LNCAP (cell line): ENCODE results near the gene PRKCZ.

ENCODE experiments used
- TF ChIP-seq, protein P1 (sequence below): fragments of 450-650 bp; IDR thresholded peaks from 2 replicates; pipeline ENCODE4 v1.5.1; 2017; ENCODE audit warnings: mild to moderate bottlenecking

The PRKCZ gene

DNA sequence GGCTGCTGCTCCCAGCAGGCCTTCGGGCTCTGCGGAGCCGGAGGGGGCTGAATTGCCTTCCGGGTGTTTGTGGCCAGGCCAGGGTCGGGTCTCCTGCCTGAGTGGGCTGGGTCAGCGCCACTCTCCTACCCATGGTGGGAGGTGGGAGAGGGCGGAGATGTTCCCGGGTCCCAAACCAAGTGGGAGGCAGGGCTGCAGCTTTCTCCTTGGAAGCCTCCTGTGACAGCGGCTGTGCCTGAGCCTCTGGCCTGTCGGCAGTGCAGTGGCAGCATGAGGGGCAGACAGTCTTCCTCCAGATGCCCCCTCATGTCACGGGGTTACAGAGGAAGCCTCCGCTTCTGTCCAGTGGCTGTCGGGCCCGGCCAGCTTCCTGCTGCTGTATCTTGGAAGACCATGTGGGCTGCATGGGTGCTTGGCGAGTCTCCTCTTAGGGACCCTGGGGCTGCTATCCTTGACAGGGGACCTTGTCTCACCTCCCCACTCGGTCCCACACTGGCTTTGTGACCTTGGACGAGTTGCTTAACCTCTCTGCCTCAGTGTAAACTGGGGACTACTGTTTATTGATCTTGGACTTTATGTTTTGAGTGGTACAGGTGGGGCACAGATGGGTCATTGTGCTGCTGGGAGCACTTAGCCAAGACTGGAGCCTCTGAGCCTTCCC lies 182.2 kb downstream of the PRKCZ start:
- TF ChIP-seq, protein P1, sequence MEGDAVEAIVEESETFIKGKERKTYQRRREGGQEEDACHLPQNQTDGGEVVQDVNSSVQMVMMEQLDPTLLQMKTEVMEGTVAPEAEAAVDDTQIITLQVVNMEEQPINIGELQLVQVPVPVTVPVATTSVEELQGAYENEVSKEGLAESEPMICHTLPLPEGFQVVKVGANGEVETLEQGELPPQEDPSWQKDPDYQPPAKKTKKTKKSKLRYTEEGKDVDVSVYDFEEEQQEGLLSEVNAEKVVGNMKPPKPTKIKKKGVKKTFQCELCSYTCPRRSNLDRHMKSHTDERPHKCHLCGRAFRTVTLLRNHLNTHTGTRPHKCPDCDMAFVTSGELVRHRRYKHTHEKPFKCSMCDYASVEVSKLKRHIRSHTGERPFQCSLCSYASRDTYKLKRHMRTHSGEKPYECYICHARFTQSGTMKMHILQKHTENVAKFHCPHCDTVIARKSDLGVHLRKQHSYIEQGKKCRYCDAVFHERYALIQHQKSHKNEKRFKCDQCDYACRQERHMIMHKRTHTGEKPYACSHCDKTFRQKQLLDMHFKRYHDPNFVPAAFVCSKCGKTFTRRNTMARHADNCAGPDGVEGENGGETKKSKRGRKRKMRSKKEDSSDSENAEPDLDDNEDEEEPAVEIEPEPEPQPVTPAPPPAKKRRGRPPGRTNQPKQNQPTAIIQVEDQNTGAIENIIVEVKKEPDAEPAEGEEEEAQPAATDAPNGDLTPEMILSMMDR, result no peak

DNA sequence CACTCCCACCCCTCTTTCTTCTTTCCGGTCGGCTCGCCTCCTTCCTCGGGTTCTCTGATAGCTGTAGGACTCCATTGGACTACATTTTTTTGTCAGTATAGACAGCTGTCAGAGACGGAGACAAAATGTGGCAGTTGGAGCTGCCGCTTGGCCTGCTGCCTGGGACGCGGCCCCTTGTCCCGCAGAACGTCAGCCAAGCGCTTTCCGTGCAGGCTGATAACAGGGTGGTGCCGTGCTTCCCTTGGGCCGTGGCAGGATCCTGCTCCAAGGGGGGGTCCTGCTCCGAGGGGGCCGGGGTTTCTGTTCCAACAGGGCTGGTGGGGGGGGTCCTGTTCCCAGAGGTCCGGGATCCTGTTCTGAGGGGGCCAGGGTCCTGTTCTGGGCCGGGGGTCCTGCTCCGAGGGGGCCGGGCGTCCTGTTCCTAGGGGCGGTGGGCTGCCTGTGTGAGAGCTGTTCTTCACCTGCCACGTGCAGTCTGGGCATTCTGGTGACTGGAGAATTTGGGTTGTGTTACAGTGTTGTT lies 182.8 kb downstream of the PRKCZ start:
- TF ChIP-seq, protein P1, result no peak

DNA sequence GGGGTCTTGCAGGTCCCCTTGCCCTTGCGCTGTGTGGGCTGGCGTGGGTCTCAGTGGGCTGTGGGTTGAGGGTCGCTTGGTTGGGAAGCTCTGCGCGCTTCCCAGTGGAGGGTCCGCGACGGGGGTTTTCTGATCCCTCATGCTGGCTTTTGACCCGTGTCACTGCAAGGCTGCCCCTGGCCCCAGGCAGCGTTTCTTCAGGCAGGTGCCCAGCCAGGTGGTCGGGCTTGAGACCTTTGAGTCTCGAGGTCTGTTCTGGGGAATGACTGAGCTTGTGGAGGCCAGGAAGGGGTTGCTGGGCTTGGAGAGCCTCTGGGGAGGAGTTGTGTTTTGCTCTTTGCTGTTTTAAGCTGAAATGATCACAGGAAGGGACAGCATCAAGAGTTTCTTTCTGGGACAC lies 183.3 kb downstream of the PRKCZ start:
- TF ChIP-seq, protein P1, result no peak

DNA sequence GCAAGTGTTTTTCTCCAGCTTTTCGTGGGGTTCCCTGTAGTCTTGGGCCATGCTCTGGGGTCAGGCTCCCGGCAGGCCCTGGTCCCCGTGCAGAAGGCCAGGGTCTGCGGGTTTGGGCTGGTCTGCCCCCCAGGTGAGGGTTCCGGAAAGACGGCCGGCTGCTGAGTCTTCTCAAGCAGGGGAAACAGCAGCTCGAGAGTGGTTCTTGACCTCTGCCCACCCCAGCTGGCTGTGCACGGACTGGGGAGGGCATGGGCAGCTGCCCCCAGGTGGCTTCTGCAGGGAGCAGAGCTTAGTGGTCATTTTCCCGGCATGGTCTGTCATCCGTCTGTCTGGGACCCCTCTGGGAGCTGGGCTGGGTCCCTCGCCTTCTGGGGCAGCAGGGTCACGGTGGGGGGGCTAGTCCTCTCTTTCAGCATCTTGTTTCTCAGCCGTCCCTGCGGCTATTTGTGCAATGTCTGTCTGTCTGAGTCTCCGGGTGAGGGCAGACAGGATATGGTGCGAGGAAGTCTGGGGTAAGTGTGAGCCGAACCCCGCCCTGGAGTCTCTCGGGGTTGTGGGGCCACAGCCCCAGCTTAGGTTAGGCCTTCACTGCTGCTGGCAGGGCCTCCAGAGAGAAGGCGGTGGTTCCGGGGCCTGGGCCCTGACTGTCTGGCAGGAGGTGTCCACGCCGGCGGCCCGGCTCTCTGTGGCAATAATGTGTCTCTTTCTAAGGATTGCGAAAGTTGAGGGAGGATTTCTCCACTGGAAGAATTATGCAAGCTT lies 184.0 kb downstream of the PRKCZ start:
- TF ChIP-seq, protein P1, result no peak

DNA sequence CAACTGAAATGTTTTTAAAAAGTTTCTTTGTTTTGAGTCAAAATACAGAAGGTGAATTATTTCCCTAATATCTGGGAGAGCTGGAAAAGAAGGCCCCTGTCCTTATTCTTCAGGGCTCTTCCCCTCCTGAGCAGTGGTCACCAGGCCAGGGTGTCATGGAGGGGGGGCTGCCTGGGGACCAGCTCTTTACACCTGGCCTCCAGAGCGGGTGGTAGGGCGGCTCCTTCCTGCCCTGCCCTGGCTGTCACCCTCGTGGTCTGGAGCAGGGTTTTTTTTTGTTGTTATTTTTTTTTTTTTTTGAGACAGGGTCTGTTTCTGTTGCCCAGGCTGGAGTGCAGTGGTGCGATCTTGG lies 184.5 kb downstream of the PRKCZ start:
- TF ChIP-seq, protein P1, result no peak
